MM.1S (cell line): ENCODE data around the gene SELENOF.

Source experiments
- DNase-seq: peaks from one replicate; pipeline ENCODE4 v3.0.0-alpha.2; 2015
- H2AFZ ChIP-seq: fragments of 300-600 bp; sonication (generic); 2 replicates; pipeline ENCODE4 v1.6.0; 2016; ENCODE audit warnings: antibody characterized with exemption, low read length
- H3F3A ChIP-seq: fragments of 300-600 bp; sonication (generic); 2 replicates; pipeline ENCODE4 v1.6.1; 2016; ENCODE audit warnings: mild to moderate bottlenecking, antibody characterized with exemption, low read length, moderate library complexity, mixed read lengths; ENCODE audit not compliant: insufficient read depth
- H3K27ac ChIP-seq: fragments of 300-600 bp; sonication (generic); 2 replicates; pipeline ENCODE4 v1.5.1; 2016; ENCODE audit warnings: mild to moderate bottlenecking, low read length
- H3K27me3 ChIP-seq: fragments of 300-600 bp; sonication (generic); replicated peaks from 2 replicates; pipeline ENCODE4 v1.6.0; 2016; ENCODE audit warnings: low read length; ENCODE audit not compliant: insufficient read depth
- H3K36me3 ChIP-seq: fragments of 300-600 bp; sonication (generic); replicated peaks from 2 replicates; pipeline ENCODE4 v1.6.1; 2016; ENCODE audit warnings: mild to moderate bottlenecking, low read length, mixed read lengths; ENCODE audit not compliant: insufficient read depth
- H3K4me1 ChIP-seq: fragments of 300-600 bp; sonication (generic); 2 replicates; pipeline ENCODE4 v1.6.1; 2016; ENCODE audit warnings: low read length, mixed read lengths
- H3K4me2 ChIP-seq: fragments of 300-600 bp; sonication (generic); 2 replicates; pipeline ENCODE4 v1.6.0; 2016; ENCODE audit warnings: low read depth, low read length
- H3K4me3 ChIP-seq: fragments of 300-600 bp; sonication (generic); 2 replicates; pipeline ENCODE4 v1.5.1; 2016; ENCODE audit warnings: low read length, mixed read lengths
- H3K79me2 ChIP-seq: fragments of 300-600 bp; sonication (generic); 2 replicates; pipeline ENCODE4 v1.6.1; 2016; ENCODE audit warnings: mixed run types, low read length, mixed read lengths
- H3K9ac ChIP-seq: fragments of 300-600 bp; sonication (generic); 2 replicates; pipeline ENCODE4 v1.6.1; 2016; ENCODE audit warnings: low read length, mixed read lengths
- H3K9me2 ChIP-seq: fragments of 300-600 bp; sonication (generic); replicated peaks from 2 replicates; pipeline ENCODE4 v1.6.1; 2016; ENCODE audit warnings: mild to moderate bottlenecking, low read length, mixed read lengths; ENCODE audit not compliant: insufficient read depth
- H3K9me3 ChIP-seq: fragments of 300-600 bp; sonication (generic); replicated peaks from 2 replicates; pipeline ENCODE4 v1.6.1; 2016; ENCODE audit warnings: mild to moderate bottlenecking, low read length, mixed read lengths; ENCODE audit not compliant: insufficient read depth
- H4K20me1 ChIP-seq: fragments of 300-600 bp; sonication (generic); 2 replicates; pipeline ENCODE4 v1.6.1; 2016; ENCODE audit warnings: mild to moderate bottlenecking, low read length, moderate library complexity, mixed read lengths; ENCODE audit not compliant: insufficient read depth
- EZH2 ChIP-seq: fragments of 300-600 bp; sonication (generic); optimal IDR thresholded peaks from 2 replicates; pipeline ENCODE3; 2017; ENCODE audit warnings: low read depth, mild to moderate bottlenecking, antibody characterized with exemption, low read length, mixed read lengths
- EZH2phosphoT487 ChIP-seq: fragments of 300-600 bp; sonication (generic); IDR thresholded peaks from 2 replicates; pipeline ENCODE4 v1.6.1; 2018; ENCODE audit warnings: antibody characterized with exemption, low read length
- TF ChIP-seq, protein P1 (sequence below): fragments of 300-600 bp; sonication (generic); IDR thresholded peaks from 2 replicates; pipeline ENCODE4 v1.5.1; 2016; ENCODE audit warnings: antibody characterized with exemption, low read length, mixed read lengths

SELENOF gene

DNA sequence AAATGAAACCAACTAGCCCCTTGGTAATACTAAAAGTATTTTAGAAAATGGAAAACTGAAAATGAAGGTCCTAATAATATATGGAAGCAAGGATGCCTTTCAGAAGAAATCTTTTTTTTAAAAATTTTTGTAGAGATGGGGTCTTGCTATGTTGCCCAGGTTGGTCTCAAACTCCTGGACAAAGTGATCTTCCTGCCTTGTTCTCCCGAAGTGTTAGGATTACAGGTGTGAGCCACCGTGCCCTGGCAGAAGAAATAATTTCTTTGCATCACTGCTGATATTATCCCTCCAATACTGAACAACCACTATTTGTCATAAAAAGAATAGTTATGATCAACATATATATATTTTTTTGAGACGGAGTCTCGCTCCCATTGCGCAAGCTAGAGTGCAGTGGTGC, 25.6 kb downstream of the SELENOF start:
- Histone ChIP-seq H3K4me1 (peaks cover 5% of the 10 kb centered on the region), H4K20me1 (no peaks in the 10 kb centered on the region), H3K9me2 (no peaks in the 10 kb centered on the region), H3K27ac (no peak overlapping the region), H3K4me3 (no peak overlapping the region), H3F3A (no peaks in the 10 kb centered on the region), H3K79me2 (peaks cover 71% of the 10 kb centered on the region), H3K27me3 (no peaks in the 10 kb centered on the region), H2AFZ (no peak overlapping the region), H3K4me2 (no peak overlapping the region), H3K36me3 (no peaks in the 10 kb centered on the region), H3K9ac (no peak overlapping the region), H3K9me3 (no peaks in the 10 kb centered on the region)
- DNase-seq: no peak
- TF ChIP-seq, protein P1, sequence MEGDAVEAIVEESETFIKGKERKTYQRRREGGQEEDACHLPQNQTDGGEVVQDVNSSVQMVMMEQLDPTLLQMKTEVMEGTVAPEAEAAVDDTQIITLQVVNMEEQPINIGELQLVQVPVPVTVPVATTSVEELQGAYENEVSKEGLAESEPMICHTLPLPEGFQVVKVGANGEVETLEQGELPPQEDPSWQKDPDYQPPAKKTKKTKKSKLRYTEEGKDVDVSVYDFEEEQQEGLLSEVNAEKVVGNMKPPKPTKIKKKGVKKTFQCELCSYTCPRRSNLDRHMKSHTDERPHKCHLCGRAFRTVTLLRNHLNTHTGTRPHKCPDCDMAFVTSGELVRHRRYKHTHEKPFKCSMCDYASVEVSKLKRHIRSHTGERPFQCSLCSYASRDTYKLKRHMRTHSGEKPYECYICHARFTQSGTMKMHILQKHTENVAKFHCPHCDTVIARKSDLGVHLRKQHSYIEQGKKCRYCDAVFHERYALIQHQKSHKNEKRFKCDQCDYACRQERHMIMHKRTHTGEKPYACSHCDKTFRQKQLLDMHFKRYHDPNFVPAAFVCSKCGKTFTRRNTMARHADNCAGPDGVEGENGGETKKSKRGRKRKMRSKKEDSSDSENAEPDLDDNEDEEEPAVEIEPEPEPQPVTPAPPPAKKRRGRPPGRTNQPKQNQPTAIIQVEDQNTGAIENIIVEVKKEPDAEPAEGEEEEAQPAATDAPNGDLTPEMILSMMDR: no peak
- TF ChIP-seq EZH2phosphoT487 (no peak), EZH2 (no peak)

DNA sequence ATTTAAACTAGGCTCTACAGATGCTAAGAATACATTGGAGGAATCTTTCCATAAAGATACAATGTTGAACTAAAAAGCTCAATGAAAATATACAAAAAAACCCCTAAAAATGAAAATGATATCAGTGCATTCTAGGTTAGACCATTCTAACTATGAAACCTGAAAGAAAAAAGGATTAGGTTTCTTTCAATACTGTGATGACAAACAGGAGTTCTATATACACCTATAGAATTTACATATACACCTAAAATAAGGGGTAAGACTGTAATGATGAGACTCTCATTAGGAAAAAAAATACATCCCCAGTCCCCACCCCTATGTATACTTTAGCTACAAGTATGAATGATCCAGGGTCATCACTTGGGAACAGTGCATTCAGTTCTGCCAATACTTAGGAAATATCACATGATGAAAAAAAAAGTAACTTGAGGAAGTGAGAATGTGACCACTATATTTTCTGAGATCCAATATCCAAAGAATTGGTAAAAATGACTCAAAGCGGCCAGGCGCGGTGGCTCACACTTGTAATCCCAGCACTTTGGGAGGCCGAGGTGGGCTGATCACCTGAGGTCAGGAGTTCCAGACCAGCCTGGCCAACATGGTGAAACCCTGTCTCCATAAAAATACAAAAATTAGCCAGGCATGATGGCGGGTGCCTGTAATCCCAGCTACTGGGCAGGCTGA, 26.3 kb downstream of the SELENOF start:
- Histone ChIP-seq H3K27me3 (no peaks in the 10 kb centered on the region), H4K20me1 (no peaks in the 10 kb centered on the region), H3K9ac (no peak overlapping the region), H3K4me2 (no peak overlapping the region), H3K4me3 (no peak overlapping the region), H3K36me3 (no peaks in the 10 kb centered on the region), H3F3A (no peaks in the 10 kb centered on the region), H3K9me3 (no peaks in the 10 kb centered on the region), H3K4me1 (peaks cover 5% of the 10 kb centered on the region), H3K27ac (peak overlapping the region; percentile 8; the same call in 1 of the 2 replicates), H3K79me2 (peaks cover 71% of the 10 kb centered on the region), H2AFZ (no peak overlapping the region), H3K9me2 (no peaks in the 10 kb centered on the region)
- TF ChIP-seq EZH2: no peak
- TF ChIP-seq EZH2phosphoT487: no peak
- TF ChIP-seq, protein P1: no peak
- no peak for DNase-seq

- H4K20me1 ChIP-seq: no peaks in the 10 kb centered on the region
- no peaks in the 10 kb centered on the region for H3K9me3 ChIP-seq
- no peak overlapping the region for H3K9ac ChIP-seq
- DNase-seq: no peak
- peaks cover 7% of the 10 kb centered on the region; the same call in 1 of the 2 replicates for H3K36me3 ChIP-seq
- TF ChIP-seq, protein P1: no peak
- TF ChIP-seq EZH2 (no peak), EZH2phosphoT487 (no peak)
- no peak overlapping the region for H3K4me3 ChIP-seq
- H3K27me3 ChIP-seq: no peaks in the 10 kb centered on the region
- no peaks in the 10 kb centered on the region for H3K4me1 ChIP-seq
- H3K4me2 ChIP-seq: no peak overlapping the region
- no peak overlapping the region for H2AFZ ChIP-seq
- no peaks in the 10 kb centered on the region for H3K9me2 ChIP-seq
- H3K79me2 ChIP-seq: 0 out of 2 replicates have a peak, but pooled peaks cover 3% of the 10 kb centered on the region
- H3F3A ChIP-seq: no peaks in the 10 kb centered on the region
- H3K27ac ChIP-seq: no peak overlapping the region
Measured at GRCh38 chr1:86875722-86876121, 38.2 kb downstream of the SELENOF start.
